HepG2 (cell line): ENCODE measurements around the gene ZFTA. TPM values are rescaled to one million over a fixed set of nuclear protein-coding genes. Genes with fewer than 3 reads are reported as not detected.

Source experiments
- TP53 ChIP-seq: sonication (generic); formaldehyde crosslinking; conservative IDR thresholded peaks from 2 replicates; pipeline ENCODE4 v1.4.0; 2020; ENCODE audit warnings: missing genetic modification reagents
- ZNF138 ChIP-seq: sonication (generic); formaldehyde crosslinking; IDR thresholded peaks from 2 replicates; pipeline ENCODE4 v1.5.0; 2020; ENCODE audit warnings: mild to moderate bottlenecking, low read depth, missing genetic modification reagents
- polyA plus RNA-seq, 8 experiments: library from polyadenylated mRNA; depleted of rRNA in 3 of 8; stranded (reverse) in 7 of 8; unstranded in 1 of 8; fragments of >200 nt; fragmentation: Illumina TruSeq in 4 of 8; extraction: Trizol in 4 of 8; gene quantifications; 2 replicates each; pipeline versions ENCODE4 v1.2.1 to v1.2.3, GENCODE V29; 2011 to 2016; ENCODE audit warnings: low read depth in 4 of 8, missing spikeins in 1 of 8, mixed read lengths in 1 of 8; ENCODE audit not compliant: insufficient read depth in 1 of 8
- total RNA-seq, 5 experiments: library from RNA; depleted of rRNA; stranded (reverse); fragments of >200 nt; fragmentation: Illumina TruSeq; extraction: Trizol; gene quantifications; 2 replicates each; pipeline ENCODE4 v1.2.3, GENCODE V29; 2016; ENCODE audit warnings: low read depth in 1 of 5
- TF ChIP-seq, protein P1 (sequence below): sonication (generic); formaldehyde crosslinking; IDR thresholded peaks from 2 replicates; pipeline ENCODE4 v1.9.0; 2021; ENCODE audit warnings: mild to moderate bottlenecking, missing genetic modification reagents
- TF ChIP-seq, protein P2 (sequence below): sonication (generic); formaldehyde crosslinking; IDR thresholded peaks from 2 replicates; pipeline ENCODE4 v1.4.0; 2020; ENCODE audit warnings: mild to moderate bottlenecking, missing genetic modification reagents
- TF ChIP-seq, protein P3 (sequence below): sonication (generic); formaldehyde crosslinking; IDR thresholded peaks from 2 replicates; pipeline ENCODE4 v1.4.0; 2020; ENCODE audit warnings: missing genetic modification reagents

The ZFTA gene
- total and polyA plus RNA-seq, 2 of the 13 experiments (the other 11 are each of a cell fraction or from before 2014, with no cell fraction given), result 3.9 to 10.4 TPM

GRCh38 chr11:63791495-63792167 lies 23.1 kb upstream of the ZFTA start (continued):
- TF ChIP-seq, protein P1, sequence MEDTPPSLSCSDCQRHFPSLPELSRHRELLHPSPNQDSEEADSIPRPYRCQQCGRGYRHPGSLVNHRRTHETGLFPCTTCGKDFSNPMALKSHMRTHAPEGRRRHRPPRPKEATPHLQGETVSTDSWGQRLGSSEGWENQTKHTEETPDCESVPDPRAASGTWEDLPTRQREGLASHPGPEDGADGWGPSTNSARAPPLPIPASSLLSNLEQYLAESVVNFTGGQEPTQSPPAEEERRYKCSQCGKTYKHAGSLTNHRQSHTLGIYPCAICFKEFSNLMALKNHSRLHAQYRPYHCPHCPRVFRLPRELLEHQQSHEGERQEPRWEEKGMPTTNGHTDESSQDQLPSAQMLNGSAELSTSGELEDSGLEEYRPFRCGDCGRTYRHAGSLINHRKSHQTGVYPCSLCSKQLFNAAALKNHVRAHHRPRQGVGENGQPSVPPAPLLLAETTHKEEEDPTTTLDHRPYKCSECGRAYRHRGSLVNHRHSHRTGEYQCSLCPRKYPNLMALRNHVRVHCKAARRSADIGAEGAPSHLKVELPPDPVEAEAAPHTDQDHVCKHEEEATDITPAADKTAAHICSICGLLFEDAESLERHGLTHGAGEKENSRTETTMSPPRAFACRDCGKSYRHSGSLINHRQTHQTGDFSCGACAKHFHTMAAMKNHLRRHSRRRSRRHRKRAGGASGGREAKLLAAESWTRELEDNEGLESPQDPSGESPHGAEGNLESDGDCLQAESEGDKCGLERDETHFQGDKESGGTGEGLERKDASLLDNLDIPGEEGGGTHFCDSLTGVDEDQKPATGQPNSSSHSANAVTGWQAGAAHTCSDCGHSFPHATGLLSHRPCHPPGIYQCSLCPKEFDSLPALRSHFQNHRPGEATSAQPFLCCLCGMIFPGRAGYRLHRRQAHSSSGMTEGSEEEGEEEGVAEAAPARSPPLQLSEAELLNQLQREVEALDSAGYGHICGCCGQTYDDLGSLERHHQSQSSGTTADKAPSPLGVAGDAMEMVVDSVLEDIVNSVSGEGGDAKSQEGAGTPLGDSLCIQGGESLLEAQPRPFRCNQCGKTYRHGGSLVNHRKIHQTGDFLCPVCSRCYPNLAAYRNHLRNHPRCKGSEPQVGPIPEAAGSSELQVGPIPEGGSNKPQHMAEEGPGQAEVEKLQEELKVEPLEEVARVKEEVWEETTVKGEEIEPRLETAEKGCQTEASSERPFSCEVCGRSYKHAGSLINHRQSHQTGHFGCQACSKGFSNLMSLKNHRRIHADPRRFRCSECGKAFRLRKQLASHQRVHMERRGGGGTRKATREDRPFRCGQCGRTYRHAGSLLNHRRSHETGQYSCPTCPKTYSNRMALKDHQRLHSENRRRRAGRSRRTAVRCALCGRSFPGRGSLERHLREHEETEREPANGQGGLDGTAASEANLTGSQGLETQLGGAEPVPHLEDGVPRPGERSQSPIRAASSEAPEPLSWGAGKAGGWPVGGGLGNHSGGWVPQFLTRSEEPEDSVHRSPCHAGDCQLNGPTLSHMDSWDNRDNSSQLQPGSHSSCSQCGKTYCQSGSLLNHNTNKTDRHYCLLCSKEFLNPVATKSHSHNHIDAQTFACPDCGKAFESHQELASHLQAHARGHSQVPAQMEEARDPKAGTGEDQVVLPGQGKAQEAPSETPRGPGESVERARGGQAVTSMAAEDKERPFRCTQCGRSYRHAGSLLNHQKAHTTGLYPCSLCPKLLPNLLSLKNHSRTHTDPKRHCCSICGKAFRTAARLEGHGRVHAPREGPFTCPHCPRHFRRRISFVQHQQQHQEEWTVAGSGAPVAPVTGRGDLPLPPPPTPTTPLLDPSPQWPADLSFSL (CRISPR knock-in tag), result no peak
- TF ChIP-seq ZNF138 (CRISPR knock-in tag), result no peak
- TF ChIP-seq, protein P2, sequence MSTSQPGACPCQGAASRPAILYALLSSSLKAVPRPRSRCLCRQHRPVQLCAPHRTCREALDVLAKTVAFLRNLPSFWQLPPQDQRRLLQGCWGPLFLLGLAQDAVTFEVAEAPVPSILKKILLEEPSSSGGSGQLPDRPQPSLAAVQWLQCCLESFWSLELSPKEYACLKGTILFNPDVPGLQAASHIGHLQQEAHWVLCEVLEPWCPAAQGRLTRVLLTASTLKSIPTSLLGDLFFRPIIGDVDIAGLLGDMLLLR (CRISPR knock-in tag), result no peak
- peak; percentile 96 for TF ChIP-seq TP53 (CRISPR knock-in tag)
- TF ChIP-seq, protein P3, sequence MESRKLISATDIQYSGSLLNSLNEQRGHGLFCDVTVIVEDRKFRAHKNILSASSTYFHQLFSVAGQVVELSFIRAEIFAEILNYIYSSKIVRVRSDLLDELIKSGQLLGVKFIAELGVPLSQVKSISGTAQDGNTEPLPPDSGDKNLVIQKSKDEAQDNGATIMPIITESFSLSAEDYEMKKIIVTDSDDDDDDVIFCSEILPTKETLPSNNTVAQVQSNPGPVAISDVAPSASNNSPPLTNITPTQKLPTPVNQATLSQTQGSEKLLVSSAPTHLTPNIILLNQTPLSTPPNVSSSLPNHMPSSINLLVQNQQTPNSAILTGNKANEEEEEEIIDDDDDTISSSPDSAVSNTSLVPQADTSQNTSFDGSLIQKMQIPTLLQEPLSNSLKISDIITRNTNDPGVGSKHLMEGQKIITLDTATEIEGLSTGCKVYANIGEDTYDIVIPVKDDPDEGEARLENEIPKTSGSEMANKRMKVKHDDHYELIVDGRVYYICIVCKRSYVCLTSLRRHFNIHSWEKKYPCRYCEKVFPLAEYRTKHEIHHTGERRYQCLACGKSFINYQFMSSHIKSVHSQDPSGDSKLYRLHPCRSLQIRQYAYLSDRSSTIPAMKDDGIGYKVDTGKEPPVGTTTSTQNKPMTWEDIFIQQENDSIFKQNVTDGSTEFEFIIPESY (CRISPR knock-in tag), result no peak
